ENCODE results near the gene STING1. TPM values are rescaled to one million over a fixed set of nuclear protein-coding genes. Genes with fewer than 3 reads are reported as not detected.

Gene STING1
- total RNA-seq, 1 donor from 2014 or later = 1.1 TPM

DNA sequence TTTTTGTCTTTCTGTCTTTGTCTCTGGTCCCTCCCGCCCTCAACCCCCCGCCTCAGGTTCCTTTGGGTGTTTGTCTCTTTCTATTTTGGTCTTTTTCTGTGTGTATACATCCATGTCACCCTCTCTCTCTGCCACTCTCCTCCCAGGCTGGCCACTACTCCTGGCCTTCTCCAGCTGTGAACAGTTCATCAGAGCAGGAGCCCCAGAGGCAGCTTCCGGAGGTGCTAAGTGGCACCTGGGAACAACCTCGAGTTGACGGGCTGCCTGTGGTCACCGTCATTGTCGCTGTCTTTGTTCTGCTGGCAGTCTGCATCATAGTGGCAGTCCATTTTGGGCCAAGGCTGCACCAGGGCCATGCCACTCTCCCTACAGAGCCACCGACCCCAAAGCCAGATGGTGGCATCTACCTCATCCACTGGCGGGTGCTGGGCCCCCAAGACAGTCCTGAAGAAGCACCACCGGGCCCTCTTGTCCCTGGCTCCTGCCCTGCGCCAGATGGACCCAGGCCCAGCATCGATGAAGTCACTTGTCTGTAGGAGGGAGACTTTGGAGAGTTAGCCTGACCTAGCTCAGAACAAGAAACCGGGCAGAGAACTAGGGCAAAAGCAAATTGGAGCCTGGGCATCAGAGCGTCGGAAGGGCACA lies 10.1 kb downstream of the STING1 start:
- TF ChIP-seq, protein P1, sequence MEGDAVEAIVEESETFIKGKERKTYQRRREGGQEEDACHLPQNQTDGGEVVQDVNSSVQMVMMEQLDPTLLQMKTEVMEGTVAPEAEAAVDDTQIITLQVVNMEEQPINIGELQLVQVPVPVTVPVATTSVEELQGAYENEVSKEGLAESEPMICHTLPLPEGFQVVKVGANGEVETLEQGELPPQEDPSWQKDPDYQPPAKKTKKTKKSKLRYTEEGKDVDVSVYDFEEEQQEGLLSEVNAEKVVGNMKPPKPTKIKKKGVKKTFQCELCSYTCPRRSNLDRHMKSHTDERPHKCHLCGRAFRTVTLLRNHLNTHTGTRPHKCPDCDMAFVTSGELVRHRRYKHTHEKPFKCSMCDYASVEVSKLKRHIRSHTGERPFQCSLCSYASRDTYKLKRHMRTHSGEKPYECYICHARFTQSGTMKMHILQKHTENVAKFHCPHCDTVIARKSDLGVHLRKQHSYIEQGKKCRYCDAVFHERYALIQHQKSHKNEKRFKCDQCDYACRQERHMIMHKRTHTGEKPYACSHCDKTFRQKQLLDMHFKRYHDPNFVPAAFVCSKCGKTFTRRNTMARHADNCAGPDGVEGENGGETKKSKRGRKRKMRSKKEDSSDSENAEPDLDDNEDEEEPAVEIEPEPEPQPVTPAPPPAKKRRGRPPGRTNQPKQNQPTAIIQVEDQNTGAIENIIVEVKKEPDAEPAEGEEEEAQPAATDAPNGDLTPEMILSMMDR (IDR thresholded peaks at IDR 0.05) = no peak
- DNase-seq = no peak
- H3K27ac Mint-ChIP-seq = no peak overlapping the region
- intact Hi-C loops (cut with micrococcal nuclease) = no loop called here
- peaks cover 15% of the 10 kb centered on the region for H3K27me3 Mint-ChIP-seq
- ATAC-seq (ENCODE audit: low read depth) = no peak
- no peaks in the 10 kb centered on the region for H3K9me3 Mint-ChIP-seq
- H3K4me1 Mint-ChIP-seq = peaks cover 14% of the 10 kb centered on the region
- CTCF ChIA-PET = no interaction called here
- POLR2A ChIA-PET = no interaction called here
- H3K36me3 Mint-ChIP-seq (ENCODE audit: low read depth) = no peaks in the 10 kb centered on the region
- H3K4me3 Mint-ChIP-seq = no peak overlapping the region

DNA sequence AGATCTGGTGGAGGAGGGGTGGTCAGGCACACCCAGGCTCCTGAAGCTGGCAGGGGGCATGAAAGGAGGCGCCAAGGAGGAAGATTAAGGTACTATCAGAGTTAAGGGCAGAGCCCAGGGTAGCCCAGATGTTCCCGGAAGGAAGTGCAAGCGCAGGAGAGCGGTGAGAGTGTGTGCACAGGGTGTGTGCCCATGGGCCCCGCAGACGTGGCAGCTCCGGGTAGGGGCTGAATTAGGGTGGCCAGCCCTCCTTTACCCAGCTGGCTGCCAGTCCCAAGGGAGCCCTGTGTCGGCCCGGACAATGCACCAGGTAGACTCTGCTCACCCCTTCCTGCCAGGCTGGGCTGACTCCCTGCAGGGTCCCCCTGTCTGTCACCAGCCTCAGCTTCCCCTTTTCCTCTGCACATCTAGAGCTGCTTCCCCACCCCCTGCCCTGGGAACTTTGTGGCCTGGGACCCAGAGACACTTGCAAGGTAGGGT lies 11.7 kb downstream of the STING1 start, which contains the start of gene SMIM33:
Gene SMIM33, plus strand, starts transcription at position 184 of the 480 bp plus-strand sequence. Its CDS starts 118 bp downstream, at position 302.
- peaks cover 14% of the 10 kb centered on the region for H3K4me1 Mint-ChIP-seq
- no peaks in the 10 kb centered on the region for H3K36me3 Mint-ChIP-seq (ENCODE audit: low read depth)
- POLR2A ChIA-PET = interaction anchor here (0.6 kb wide), 1 partner anchor 120 kb away, joined by 12 read pairs; no protein-coding TSS in a partner anchor
- peak within 1 kb of the TSS; percentile 45 for H3K4me3 Mint-ChIP-seq
- DNase-seq (no peak), ATAC-seq (ENCODE audit: low read depth) (peak; percentile 54)
- no peaks in the 10 kb centered on the region for H3K9me3 Mint-ChIP-seq
- CTCF ChIA-PET = no interaction called here
- H3K27ac Mint-ChIP-seq = no peak within 1 kb of the TSS
- H3K27me3 Mint-ChIP-seq = peaks cover 15% of the 10 kb centered on the region
- TF ChIP-seq, protein P1 (IDR thresholded peaks at IDR 0.05) = no peak
- intact Hi-C loops (cut with micrococcal nuclease) = no loop called here

DNA sequence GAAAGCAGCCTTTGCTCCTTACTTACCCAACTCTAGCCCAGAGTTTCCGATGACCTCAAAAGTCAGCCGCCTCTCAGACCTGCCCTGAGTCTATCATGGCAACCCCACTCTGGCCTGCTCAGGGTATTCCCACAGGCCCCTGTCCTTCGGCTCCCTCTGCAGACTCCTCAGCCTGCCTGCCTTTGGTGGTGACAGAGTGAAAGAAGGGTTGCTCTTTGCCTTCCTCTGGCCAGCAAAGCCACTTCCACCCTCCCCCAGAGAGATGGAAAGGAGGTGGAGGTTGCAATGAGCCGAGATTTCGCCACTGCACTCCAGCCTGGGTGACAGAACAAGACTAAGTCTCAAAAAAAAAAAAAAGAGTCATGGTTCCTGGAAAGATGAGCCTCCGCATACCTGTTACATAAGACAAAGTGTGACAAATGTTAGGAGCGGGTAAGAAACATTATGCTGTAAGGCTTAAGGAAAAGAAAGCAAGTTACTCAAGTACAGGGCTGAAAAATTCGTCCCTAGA lies 14.1 kb downstream of the STING1 start:
- Mint-ChIP-seq H3K9me3 (no peaks in the 10 kb centered on the region), H3K4me1 (peaks cover 9% of the 10 kb centered on the region), H3K27ac (no peak overlapping the region), H3K4me3 (no peak overlapping the region), H3K27me3 (peaks cover 3% of the 10 kb centered on the region), H3K36me3 (ENCODE audit: low read depth) (no peaks in the 10 kb centered on the region)
- TF ChIP-seq, protein P1 (IDR thresholded peaks at IDR 0.05) = no peak
- DNase-seq (no peak), ATAC-seq (ENCODE audit: low read depth) (no peak)
- ChIA-PET CTCF (no interaction called here), POLR2A (no interaction called here)
- intact Hi-C loops (cut with micrococcal nuclease) = no loop called here

DNA sequence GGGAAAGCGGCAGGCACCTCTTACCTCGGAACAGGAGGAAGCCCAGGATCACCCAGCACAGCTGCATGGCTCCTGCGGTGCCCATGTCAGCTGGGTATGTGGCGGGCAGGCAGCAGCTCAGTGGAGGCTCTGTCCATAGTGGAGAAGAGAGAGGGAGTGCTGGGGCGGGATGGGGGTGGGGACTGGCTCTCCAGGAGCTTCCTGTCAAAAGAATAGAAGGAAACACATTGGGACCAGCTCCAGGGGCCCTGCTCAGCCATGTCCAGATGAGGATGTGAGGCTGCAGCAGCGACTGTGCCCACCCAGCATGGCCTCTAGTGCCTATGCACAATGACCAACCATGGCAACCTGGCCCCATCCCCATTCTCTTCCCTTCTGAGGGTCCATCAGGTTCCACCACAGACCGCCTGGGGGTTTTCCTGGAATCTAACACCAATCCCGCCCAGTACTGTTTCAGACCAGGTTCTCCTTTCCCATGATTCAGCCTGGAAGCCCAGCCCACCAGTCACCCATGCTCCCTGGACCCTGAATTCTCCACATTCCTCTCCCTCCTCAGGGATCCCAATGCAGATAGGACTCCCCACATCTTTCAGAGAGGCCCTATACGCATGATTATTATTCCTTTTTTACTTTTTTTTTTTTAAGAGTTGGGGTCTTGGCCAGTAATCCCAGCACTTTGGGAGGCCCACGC lies 19.8 kb downstream of the STING1 start, which contains the start of gene ECSCR:
Gene ECSCR, minus strand, starts transcription at position 158 of the 691 bp plus-strand sequence. Its CDS starts 73 bp downstream, at position 85.
- DNase-seq (no peak), ATAC-seq (ENCODE audit: low read depth) (no peak)
- H3K4me1 Mint-ChIP-seq = peaks cover 4% of the 10 kb centered on the region
- ChIA-PET CTCF (no interaction called here), POLR2A (no interaction called here)
- H3K4me3 Mint-ChIP-seq = no peak within 1 kb of the TSS
- H3K36me3 Mint-ChIP-seq (ENCODE audit: low read depth) = no peaks in the 10 kb centered on the region
- TF ChIP-seq, protein P1 (IDR thresholded peaks at IDR 0.05) = no peak
- no peak within 1 kb of the TSS for H3K27ac Mint-ChIP-seq
- intact Hi-C loops (cut with micrococcal nuclease) = no loop called here
- H3K27me3 Mint-ChIP-seq = no peaks in the 10 kb centered on the region
- H3K9me3 Mint-ChIP-seq = no peaks in the 10 kb centered on the region

DNA sequence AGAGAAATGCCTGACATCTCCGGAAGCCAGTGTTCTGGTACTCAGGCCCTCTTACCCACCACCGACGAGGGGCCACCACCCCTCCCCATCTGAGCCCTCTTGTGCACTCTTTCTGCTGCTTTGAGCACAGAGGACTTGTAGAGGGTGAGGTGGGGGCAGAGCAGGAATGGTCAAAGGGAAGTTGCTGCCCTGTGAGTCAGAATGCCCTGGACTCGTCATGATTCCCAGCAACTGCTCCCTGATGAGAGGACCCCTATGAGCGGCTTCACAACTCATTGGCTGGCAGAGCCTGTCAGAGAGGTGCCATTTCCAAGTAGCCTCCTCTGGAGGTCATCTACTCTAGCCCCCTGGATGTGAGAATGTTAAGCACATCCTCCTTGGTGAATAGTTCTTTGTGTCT lies 20.9 kb downstream of the STING1 start:
- Mint-ChIP-seq H3K4me1 (peaks cover 4% of the 10 kb centered on the region), H3K27ac (no peak overlapping the region), H3K36me3 (ENCODE audit: low read depth) (no peaks in the 10 kb centered on the region), H3K27me3 (no peaks in the 10 kb centered on the region), H3K9me3 (no peaks in the 10 kb centered on the region), H3K4me3 (no peak overlapping the region)
- CTCF ChIA-PET = no interaction called here
- POLR2A ChIA-PET = no interaction called here
- DNase-seq = no peak
- ATAC-seq (ENCODE audit: low read depth) = no peak
- intact Hi-C loops (cut with micrococcal nuclease) = no loop called here
- TF ChIP-seq, protein P1 (IDR thresholded peaks at IDR 0.05) = no peak

All from activated B cell treated with CpG ODN at 0.5 μM for 24 hours (primary cell).